Stimulated activated CD4-positive, alpha-beta T cell treated with anti-CD3 and anti-CD28 coated beads, Interleukin-12 subunit alpha, Interleukin-12 subunit beta, amount 100 ng/mL, for 4 hours (primary cell): ENCODE data around the gene RNF215.

Experiments
- DNase-seq: peaks from one replicate; pipeline ENCODE4 v3.0.0-alpha.2; 2020

The RNF215 gene

DNA sequence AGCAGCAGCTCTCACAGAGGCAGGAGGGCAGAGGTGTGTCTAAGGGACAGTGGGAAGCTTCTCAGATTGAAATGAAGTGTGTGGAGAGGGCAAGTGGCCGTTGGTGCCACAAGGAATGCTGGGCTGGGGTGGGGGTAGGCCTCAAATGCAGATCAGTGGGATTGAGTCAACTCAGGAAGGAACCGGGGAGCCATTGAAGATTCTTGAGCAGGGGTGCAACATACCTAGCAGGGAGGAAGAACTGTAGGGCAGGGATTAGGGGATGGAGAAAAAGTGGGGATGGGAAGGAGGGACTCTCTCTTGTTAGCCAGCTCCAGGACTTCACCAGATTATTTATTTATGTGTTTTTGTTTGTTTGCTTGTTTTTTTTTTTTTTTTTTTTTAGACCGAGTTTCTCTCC is 6.7 kb upstream of the RNF215 start:
- no peak for DNase-seq

GRCh38 chr22:30393322-30393680 is 6.1 kb upstream of the RNF215 start:
- DNase-seq = no peak

DNA sequence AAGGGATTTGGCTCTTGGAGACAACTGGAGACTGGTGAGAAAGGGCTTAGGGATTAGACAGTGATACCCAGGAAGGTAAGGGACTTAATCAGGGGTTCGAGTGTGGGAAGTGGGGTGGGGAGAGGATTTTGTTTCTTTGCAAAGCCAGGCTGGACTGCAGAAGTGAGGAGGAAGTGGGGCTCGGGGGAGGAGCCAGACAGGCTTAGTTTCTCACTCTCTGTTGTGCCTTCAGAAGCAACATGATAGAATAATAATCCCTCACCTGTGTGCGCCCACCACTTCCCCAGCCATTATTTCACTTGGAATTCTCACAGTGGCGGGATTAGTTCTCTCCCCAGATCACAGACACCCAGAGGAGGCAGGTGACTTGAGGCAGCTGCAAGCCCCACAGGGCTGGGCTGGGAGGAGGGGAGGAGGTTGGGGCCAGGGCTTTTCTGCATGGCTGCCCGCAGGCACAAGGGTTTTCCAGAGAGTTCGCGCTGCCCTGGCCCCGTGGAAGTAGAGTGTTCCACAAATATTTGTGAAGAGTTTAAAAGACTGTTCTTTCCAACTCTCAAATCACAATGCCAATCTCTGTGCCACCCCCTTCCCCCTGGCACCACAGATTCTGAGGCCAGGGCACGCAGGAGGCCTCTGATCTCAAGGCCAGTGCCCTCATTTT is 5.6 kb upstream of the RNF215 start:
- DNase-seq = no peak

DNA sequence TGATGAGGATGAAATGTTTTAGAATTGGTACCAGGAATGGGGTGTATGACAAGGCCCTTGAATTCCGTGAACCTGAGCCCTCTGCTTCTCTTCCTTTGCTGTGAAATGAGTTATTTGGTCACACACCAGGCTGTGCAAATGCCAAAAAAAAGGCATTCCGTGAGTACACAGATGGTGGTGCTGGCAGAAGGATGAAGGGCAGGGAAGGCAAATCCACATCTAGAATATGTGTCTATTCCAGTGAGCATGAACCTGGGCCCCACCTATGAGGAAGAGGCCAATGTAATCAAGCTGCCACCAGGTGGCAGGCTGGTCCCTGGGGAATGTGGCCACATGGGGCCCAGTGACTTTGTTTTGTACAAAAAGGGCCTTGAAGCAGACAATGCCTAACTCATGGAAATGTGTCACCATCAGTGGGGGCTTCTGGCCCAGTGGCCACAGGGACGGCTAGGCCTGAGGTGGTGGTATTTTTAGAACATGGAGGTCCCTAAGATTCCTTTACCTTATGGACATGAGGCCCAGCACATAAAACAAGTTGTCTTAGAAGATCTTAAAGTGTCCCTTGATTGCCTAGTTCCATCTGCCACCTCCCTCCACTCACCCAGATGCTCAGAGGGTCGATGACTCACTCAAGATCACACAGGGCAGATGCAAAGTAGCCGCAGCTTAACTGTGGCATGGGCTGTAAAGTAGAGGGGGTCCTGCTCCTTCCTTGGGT is 3.9 kb upstream of the RNF215 start:
- peak; percentile 76 for DNase-seq

- DNase-seq = no peak
Observed at GRCh38 chr22:30386608-30386959, 627 bp downstream of the RNF215 start.

- DNase-seq = no peak
Observed at GRCh38 chr22:30385942-30386341, 1.3 kb downstream of the RNF215 start.

DNA sequence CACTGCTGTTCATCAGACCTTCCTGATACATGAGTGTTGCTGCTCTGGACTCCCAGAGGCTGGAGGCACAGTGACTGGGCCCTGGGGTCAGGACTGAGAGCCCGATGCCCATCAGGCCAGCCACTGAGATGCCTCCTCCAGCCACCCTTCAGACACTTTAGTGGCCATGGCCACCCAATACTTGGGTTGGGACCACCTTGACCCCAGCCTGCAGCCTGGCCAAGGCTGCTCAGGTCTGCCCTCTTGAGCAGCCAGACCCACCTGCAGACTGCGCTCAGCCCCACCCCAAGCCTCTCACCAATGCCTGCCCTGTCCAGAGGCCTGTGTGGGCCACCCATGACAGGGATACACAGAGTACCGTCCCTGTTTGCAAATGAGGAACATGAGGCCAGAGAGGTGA is 4.2 kb downstream of the RNF215 start:
- DNase-seq = no peak

- no peak for DNase-seq
Observed at GRCh38 chr22:30382340-30382739, 4.9 kb downstream of the RNF215 start.

- DNase-seq = no peak
Observed at GRCh38 chr22:30381264-30381663, 5.9 kb downstream of the RNF215 start.

- no peak for DNase-seq
Observed at GRCh38 chr22:30380011-30380410, 7.2 kb downstream of the RNF215 start.

- DNase-seq = no peak
Observed at GRCh38 chr22:30375312-30375849, 11.8 kb downstream of the RNF215 start.

DNA sequence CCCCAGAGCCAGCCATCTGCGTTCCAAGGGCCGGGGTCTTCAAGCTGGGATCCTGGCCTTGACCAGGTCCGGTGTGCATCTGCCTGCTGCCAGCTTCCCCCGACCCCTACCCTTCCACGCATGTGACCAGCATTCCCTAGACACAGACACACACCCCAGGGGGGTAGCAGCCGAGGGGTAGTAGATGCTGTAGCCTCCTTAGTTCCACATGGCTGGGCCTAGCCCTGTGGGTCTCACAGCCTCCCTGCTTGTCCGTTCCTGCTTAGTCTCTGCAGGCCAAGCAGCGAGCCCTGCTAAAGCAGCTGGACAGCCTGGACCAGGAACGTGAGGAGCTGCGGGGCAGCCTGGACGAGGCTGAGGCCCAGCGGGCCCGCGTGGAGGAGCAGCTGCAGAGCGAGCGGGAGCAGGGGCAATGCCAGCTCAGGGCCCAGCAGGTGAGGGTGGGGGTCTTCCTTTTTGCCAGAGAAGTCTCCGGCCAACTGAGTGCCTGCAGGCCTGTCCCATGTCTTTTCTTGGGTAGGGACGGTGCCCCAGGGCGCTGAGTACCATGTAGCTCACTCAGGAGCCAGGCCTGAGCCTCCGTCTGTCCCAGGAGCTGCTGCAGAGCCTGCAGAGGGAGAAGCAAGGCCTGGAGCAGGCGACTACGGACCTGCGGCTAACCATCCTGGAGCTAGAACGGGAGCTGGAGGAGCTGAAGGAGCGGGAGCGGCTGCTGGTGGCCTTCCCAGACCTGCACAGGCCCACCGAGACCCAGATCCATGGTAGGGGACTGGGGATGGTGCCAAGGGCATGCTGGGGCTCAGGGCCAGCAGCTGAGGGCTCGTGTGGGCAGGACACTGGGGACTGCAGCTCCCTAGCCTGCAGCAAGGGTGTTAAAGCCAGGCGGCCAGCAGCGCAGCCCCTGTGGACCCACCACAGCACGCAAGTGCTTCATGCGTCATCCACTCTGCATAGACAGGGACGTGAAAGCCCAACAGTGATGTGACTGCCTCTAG is 13.6 kb downstream of the RNF215 start:
- DNase-seq = no peak

GRCh38 chr22:30372915-30373314 is 14.3 kb downstream of the RNF215 start:
- no peak for DNase-seq

DNA sequence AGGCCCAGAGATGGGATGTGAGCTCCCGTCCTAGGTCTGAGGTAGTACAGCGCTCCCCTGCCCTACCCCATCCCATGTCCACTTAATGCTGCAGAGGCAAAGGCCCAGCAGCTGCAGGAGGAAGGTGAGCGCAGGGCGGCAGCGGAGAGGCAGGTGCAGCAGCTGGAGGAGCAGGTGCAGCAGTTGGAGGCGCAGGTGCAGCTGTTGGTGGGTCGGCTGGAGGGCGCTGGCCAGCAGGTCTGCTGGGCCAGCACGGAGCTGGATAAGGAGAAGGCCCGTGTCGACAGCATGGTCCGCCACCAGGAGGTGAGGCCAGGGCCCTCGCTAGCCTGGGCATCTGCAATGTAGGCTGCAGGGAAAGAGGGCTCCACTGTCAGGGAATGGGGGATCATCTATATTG is 15.2 kb downstream of the RNF215 start:
- no peak for DNase-seq

DNA sequence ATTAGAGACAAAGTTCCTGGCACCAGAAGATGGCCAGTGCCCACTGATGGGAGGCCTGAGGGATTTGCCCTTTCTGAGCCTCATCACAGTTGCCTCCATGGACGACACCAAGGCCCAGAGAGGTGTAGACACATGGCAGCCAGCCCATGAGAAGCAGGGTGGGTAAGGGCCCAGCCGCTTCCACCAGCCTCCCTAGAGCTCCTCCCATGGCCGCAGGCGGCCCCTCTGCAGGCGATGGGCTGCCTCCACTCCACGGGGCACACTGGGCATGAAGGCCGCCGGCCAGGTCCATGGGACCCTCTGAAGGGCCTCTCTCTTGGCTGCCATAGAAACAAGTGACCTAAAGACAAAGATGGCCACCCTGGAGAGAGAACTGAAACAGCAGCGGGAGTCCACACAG is 15.9 kb downstream of the RNF215 start:
- no peak for DNase-seq

DNA sequence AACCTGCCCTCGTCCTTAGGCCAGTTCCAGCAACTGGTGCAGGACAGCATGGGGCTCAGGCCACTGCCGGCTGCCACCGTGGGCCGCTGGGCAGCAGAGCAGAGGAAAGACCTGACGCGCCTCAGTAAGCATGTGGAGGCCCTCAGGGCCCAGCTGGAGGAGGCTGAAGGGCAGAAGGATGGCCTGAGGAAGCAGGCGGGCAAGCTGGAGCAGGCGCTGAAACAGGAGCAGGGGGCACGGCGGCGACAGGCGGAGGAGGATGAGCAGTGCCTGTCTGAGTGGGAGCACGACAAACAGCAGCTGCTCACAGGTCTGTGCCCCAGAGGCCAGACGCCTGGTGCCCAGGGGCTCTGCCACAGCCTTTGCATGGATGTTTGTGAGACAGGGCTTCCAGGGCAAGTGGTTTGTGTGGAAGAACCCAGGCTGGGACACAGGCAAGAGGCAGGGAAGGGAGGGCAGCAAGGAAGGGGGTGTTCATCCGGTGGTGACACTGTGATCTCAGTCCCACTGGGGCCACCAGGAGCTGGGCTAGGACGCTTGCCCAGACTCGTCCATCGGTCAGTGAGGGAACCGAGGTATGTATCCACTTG is 16.5 kb downstream of the RNF215 start:
- no peak for DNase-seq

GRCh38 chr22:30368420-30368819 is 18.8 kb downstream of the RNF215 start:
- no peak for DNase-seq

DNA sequence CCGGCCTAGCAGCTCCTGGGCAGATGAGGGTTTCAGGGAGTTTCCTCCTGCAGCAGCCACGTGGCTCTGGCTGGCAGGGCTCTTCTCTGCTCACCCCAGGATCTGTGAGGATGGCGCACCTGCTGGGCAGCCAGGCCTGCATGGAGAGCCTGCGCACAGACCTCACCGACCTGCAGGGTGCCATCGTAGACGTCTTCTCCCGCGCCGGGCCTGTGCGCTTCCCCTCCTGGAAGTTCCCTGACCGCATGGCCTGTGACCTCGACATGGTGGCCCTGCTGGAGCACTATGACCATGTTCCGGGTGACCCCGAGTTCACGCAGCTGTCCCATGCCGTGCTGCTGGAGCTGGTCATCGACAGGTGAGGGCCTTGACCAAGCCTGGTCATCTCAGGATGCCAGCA is 21.3 kb downstream of the RNF215 start:
- DNase-seq = no peak

DNA sequence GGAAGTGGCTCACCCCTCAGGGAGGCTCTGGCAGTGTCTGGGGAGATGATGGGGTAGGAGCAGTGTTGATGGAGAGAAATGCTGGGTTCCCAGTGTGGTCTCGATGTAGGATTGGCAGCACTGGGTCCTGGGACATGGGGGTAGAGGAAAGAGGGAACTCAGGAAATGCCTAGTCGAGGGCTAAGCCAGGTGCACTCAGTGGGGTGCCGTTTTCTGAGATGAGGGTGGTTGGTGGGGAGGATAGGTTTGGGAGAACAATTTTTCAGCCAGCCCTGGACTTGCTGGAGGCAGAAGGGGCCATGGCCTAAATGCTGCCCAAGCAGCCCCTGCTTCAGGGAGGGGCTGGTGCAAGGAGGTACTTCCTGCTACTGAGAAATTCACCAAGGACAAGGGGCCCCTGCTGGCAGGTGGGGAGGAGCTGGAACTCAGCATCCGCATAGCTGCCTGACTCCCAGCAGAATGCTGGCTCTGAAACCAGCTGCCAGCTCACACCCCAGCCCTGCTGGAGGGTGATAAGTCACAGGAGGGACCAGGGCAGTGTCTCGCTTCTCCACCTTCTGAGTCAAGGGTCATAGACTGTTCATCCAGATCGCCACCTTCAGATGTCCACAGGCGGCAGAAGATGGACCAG is 24.4 kb downstream of the RNF215 start:
- no peak for DNase-seq

DNA sequence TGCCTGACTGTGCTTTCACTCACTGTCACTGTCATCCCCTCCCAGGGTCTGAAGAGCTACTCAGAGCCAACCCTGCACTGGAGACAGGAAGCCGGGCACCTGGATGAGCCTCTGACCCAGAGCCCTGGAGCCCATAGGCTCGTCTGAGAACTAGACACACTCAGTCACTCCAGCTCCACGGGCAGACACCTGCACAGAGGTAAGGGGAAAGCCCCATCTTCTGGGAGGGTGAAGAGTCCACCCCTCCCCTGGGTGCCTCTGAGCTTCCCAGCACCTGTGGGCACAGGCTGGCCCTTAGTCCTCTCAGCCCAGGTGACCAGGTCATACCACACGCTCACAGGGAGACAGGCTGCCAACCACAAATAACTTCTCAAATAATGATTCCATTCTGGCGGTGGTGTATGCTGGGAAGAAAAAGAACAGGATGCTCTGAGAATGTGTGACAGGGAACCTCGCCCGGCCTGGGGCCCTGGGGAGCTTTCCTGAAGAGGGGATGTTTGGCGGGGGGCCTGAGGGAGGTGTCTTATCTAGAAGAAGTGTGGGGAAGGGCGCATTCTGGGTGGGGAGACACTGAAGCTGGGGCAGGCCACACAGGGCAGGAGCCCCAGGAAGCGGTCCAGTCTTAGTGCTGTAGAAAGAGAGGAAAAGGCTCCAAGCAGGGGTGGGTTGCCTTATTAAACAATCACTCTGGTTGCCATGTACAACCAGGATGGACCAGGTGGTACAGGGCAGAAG is 25.1 kb downstream of the RNF215 start:
- DNase-seq = no peak

DNA sequence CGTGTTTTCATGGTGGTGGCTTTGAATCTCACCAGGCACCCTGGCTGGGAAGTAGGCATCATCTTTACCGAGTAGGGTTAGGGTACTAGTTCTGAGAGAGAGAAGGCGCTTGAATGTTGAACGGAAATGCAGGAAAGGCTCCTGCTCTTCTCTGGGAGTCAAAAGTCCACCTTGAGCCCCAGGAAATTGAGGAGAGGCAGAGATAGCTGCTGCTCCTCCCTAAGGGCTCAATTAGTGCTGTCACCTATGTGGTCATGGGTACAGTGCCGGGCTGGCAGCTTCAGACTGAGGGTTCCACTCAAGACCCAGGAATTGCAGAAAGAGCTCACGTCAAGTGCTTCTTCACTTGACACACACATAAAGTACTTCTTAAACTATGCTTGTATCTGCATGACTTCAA is 28.7 kb downstream of the RNF215 start:
- DNase-seq = no peak

GRCh38 chr22:30357650-30358215 is 29.5 kb downstream of the RNF215 start:
- DNase-seq = no peak
